SW480 (cell line): Measurements from ENCODE around the gene ELAVL1.

ENCODE experiments used
- DNase-seq: peaks from one replicate; pipeline ENCODE4 v3.0.0-alpha.2; 2016; ENCODE audit warnings: low spot score

ELAVL1 gene

GRCh38 chr19:8021374-8021773, 15.9 kb upstream of the ELAVL1 start:
- no peak for DNase-seq

GRCh38 chr19:8020681-8021080, 15.2 kb upstream of the ELAVL1 start:
- no peak for DNase-seq

- DNase-seq, result no peak
Measured at GRCh38 chr19:8017808-8018207, 12.4 kb upstream of the ELAVL1 start.

GRCh38 chr19:8004723-8005513, 523 bp downstream of the ELAVL1 start:
- DNase-seq, result peak; percentile 12

GRCh38 chr19:8004001-8004400, 1.4 kb downstream of the ELAVL1 start:
- DNase-seq, result no peak

GRCh38 chr19:8001995-8002849, 3.2 kb downstream of the ELAVL1 start:
- peak; percentile 67 for DNase-seq

GRCh38 chr19:8001651-8001994, 3.8 kb downstream of the ELAVL1 start:
- no peak for DNase-seq

- DNase-seq, result no peak
Measured at GRCh38 chr19:8000298-8001038, 5.0 kb downstream of the ELAVL1 start.

GRCh38 chr19:7999376-7999775, 6.1 kb downstream of the ELAVL1 start:
- DNase-seq, result no peak

- no peak for DNase-seq
Measured at GRCh38 chr19:7997809-7998480, 7.5 kb downstream of the ELAVL1 start.

- DNase-seq, result no peak
Measured at GRCh38 chr19:7996883-7997282, 8.6 kb downstream of the ELAVL1 start.

GRCh38 chr19:7995810-7996158, 9.7 kb downstream of the ELAVL1 start:
- no peak for DNase-seq

- no peak for DNase-seq
Measured at GRCh38 chr19:7994928-7995809, 10.3 kb downstream of the ELAVL1 start.

GRCh38 chr19:7994114-7994513, 11.3 kb downstream of the ELAVL1 start:
- no peak for DNase-seq

- no peak for DNase-seq
Measured at GRCh38 chr19:7993560-7993959, 11.9 kb downstream of the ELAVL1 start.

- DNase-seq, result no peak
Measured at GRCh38 chr19:7992575-7992974, 12.9 kb downstream of the ELAVL1 start.

GRCh38 chr19:7989071-7989575, 16.3 kb downstream of the ELAVL1 start:
- peak; percentile 25 for DNase-seq

- peak; percentile 18 for DNase-seq
Measured at GRCh38 chr19:7988307-7988706, 17.1 kb downstream of the ELAVL1 start.

- DNase-seq, result no peak
Measured at GRCh38 chr19:7987114-7987768, 18.2 kb downstream of the ELAVL1 start.

GRCh38 chr19:7986321-7987113, 18.9 kb downstream of the ELAVL1 start:
- DNase-seq, result no peak
